Activated CD4-positive, alpha-beta T cell treated with anti-CD3 and anti-CD28 coated beads for 4 hours (primary cell): ENCODE measurements around the gene MAPK8.

ENCODE experiments used
- DNase-seq, 2 donors: peaks; one replicate each; pipeline ENCODE4 v3.0.0-alpha.2; 2020

Gene MAPK8

GRCh38 chr10:48294431-48294830 lies 12.0 kb upstream of the MAPK8 start:
- no peak for DNase-seq

GRCh38 chr10:48296576-48297098 lies 9.8 kb upstream of the MAPK8 start:
- DNase-seq: no peak

GRCh38 chr10:48299066-48299465 lies 7.4 kb upstream of the MAPK8 start:
- DNase-seq: no peak

GRCh38 chr10:48299692-48300091 lies 6.8 kb upstream of the MAPK8 start:
- no peak for DNase-seq

- no peak for DNase-seq
These were observed 5.9 kb upstream of the MAPK8 start for GRCh38 chr10:48300556-48300955.

- no peak for DNase-seq
These were observed 3.7 kb upstream of the MAPK8 start for GRCh38 chr10:48302515-48303476.

- no peak for DNase-seq
These were observed 592 bp upstream of the MAPK8 start for GRCh38 chr10:48305905-48306264.

GRCh38 chr10:48306870-48307710 lies 613 bp downstream of the MAPK8 start:
- peak; percentile 66 to 75 for DNase-seq

GRCh38 chr10:48307711-48308018 lies 1.2 kb downstream of the MAPK8 start:
- no peak for DNase-seq

- no peak for DNase-seq
These were observed 3.3 kb downstream of the MAPK8 start for GRCh38 chr10:48309711-48310226.

- no peak for DNase-seq
These were observed 7.6 kb downstream of the MAPK8 start for GRCh38 chr10:48314107-48314506.

- DNase-seq: no peak
These were observed 9.8 kb downstream of the MAPK8 start for GRCh38 chr10:48316236-48316635.

GRCh38 chr10:48317321-48317990 lies 11.0 kb downstream of the MAPK8 start:
- no peak for DNase-seq

- DNase-seq: no peak
These were observed 15.5 kb downstream of the MAPK8 start for GRCh38 chr10:48322017-48322416.

GRCh38 chr10:48324580-48324979 lies 18.1 kb downstream of the MAPK8 start:
- DNase-seq: no peak

GRCh38 chr10:48330269-48330668 lies 23.8 kb downstream of the MAPK8 start:
- no peak for DNase-seq

GRCh38 chr10:48331436-48331835 lies 25.0 kb downstream of the MAPK8 start:
- DNase-seq: no peak

- DNase-seq: no peak
These were observed 25.8 kb downstream of the MAPK8 start for GRCh38 chr10:48332166-48332870.

GRCh38 chr10:48332871-48333216 lies 26.4 kb downstream of the MAPK8 start:
- DNase-seq: no peak

- DNase-seq: no peak
These were observed 27.4 kb downstream of the MAPK8 start for GRCh38 chr10:48333856-48334255.

- DNase-seq: no peak
These were observed 29.3 kb downstream of the MAPK8 start for GRCh38 chr10:48335788-48336187.

GRCh38 chr10:48336978-48337599 lies 30.6 kb downstream of the MAPK8 start:
- no peak for DNase-seq
